BLaER1 treated with 17β-estradiol and CSF1 and Interleukin-3, amounts not matched to agents 10 nM and 100 nM (cell line): Measurements from ENCODE around the gene ZBTB7C.

Source experiments
- H3K27ac ChIP-seq, 11 experiments: shearing (Covaris generic); formaldehyde crosslinking; 2 replicates each; pipeline ENCODE4 v1.8.1; 2022
- H3K27me3 ChIP-seq, 11 experiments: shearing (Covaris generic); formaldehyde crosslinking; 2 replicates each; pipeline ENCODE4 v1.8.1; 2022
- H3K36me3 ChIP-seq, 11 experiments: shearing (Covaris generic); formaldehyde crosslinking; 2 replicates each; pipeline ENCODE4 v1.8.1; 2022
- H3K4me1 ChIP-seq, 10 experiments: shearing (Covaris generic); formaldehyde crosslinking; 2 replicates each; pipeline ENCODE4 v1.8.1; 2022
- H3K4me2 ChIP-seq, 11 experiments: shearing (Covaris generic); formaldehyde crosslinking; 2 replicates each; pipeline ENCODE4 v1.8.1; 2022
- H3K4me3 ChIP-seq, 10 experiments: shearing (Covaris generic); formaldehyde crosslinking; 2 replicates each; pipeline ENCODE4 v1.8.1; 2022
- H3K9ac ChIP-seq, 11 experiments: shearing (Covaris generic); formaldehyde crosslinking; 2 replicates each; pipeline ENCODE4 v1.8.1; 2022
- H3K9me3 ChIP-seq, 11 experiments: shearing (Covaris generic); formaldehyde crosslinking; replicated peaks in 1 of 11; 2 replicates each; pipeline ENCODE4 v1.8.1; 2022
- H4K20me1 ChIP-seq, 11 experiments: shearing (Covaris generic); formaldehyde crosslinking; 2 replicates each; pipeline ENCODE4 v1.8.1; 2022
- Cebpa-rat ChIP-seq, 11 experiments: shearing (Covaris generic); IDR thresholded peaks; 2 replicates each; pipeline ENCODE4 v1.8.1; 2022

The ZBTB7C gene

DNA sequence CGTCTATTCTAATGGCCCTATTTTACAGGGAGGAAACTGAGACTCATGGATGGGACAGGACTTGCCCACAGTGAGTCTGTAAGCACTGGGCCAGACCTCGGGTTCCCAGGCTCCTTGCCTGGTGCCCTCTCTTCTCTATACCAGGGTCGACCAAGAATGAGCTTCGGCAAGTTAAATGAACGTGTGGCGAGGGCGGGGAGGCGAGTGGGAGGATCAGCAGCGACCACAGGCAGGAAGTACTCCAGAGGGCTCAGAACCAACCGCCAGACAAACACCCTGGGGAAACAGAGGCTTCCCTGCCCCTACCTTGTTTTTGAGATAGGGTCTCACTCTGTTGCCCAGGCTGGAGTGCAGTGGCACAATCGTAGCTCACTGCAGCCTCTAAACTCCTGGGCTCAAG is 301.0 kb downstream of the ZBTB7C start:
- Histone ChIP-seq H4K20me1 (no peaks in the 10 kb centered on the region), H3K9me3 (no peaks in the 10 kb centered on the region), H3K4me3 (no peak overlapping the region), H3K4me2 (peak overlapping the region; percentile 6 to 71 (median 55); a peak in 18 of 22 replicates), H3K27ac (no peak overlapping the region), H3K36me3 (no peaks in the 10 kb centered on the region), H3K27me3 (no peaks in the 10 kb centered on the region; a peak in 1 of 22 replicates), H3K9ac (no peak overlapping the region), H3K4me1 (peaks cover 5 to 32% (median 17%) of the 10 kb centered on the region in 10 experiments; a peak in 17 of 20 replicates)
- TF ChIP-seq Cebpa-rat (IDR thresholded peaks at IDR 0.05), result no peak

GRCh38 chr18:48106976-48107781 is 302.0 kb downstream of the ZBTB7C start:
- no peak for TF ChIP-seq Cebpa-rat (IDR thresholded peaks at IDR 0.05)
- no peaks in the 10 kb centered on the region; a peak in 1 of 22 replicates for H3K27me3 ChIP-seq
- H3K9me3 ChIP-seq, result no peaks in the 10 kb centered on the region
- H3K27ac ChIP-seq, result no peak overlapping the region
- H3K4me2 ChIP-seq, result peak overlapping the region in 8 of 11 experiments; percentile 6 to 71 (median 59); a peak in 14 of 22 replicates
- H3K36me3 ChIP-seq, result no peaks in the 10 kb centered on the region
- H3K9ac ChIP-seq, result no peak overlapping the region
- H4K20me1 ChIP-seq, result no peaks in the 10 kb centered on the region
- H3K4me3 ChIP-seq, result no peak overlapping the region
- peaks cover 5 to 32% (median 17%) of the 10 kb centered on the region in 10 experiments; a peak in 17 of 20 replicates for H3K4me1 ChIP-seq

DNA sequence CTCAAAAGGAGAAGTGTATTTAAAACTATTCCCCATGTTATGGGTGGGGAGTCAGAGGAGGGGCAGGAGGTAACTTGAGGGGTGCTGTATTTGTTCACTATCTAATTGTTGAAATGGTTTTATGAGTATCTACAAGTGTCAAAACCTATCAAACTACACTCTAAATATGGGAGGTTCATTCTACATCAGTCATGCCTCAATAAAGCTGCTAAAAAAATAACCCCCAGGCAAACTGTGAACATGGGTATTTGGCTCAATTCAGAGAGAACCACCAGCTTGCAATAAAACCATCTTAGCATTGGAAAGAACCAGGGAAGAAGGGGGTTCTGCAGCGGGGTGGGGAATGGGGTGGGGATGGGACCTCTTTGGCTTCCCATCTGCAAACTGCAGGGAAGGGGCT is 302.7 kb downstream of the ZBTB7C start:
- Histone ChIP-seq H3K27ac (no peak overlapping the region), H4K20me1 (no peaks in the 10 kb centered on the region), H3K36me3 (no peaks in the 10 kb centered on the region), H3K4me3 (no peak overlapping the region), H3K4me1 (peaks cover 5 to 32% (median 17%) of the 10 kb centered on the region in 10 experiments; a peak in 17 of 20 replicates), H3K4me2 (peak overlapping the region in 3 of 11 experiments; percentile 26 to 60 (median 60); a peak in 5 of 22 replicates), H3K9ac (no peak overlapping the region), H3K9me3 (no peaks in the 10 kb centered on the region), H3K27me3 (no peaks in the 10 kb centered on the region; a peak in 1 of 22 replicates)
- TF ChIP-seq Cebpa-rat (IDR thresholded peaks at IDR 0.05), result no peak

DNA sequence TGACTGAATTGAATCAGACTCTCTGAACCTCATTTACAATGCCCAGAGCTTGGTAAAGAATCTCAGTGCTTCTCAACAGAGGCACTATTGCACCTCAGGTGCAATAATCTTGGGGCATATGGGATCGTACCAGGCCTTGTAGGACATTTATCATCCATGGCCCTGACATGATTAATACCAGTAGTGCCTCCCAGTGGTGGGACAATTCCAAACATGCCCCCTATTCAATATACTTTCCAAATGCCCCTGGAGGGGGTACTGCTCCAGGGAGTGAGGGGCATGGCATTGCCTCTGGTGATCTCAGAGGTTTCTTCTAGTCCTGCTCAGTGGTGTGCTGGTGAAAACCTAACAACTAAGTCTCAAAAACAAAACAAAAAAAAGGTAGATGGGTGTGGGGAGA is 303.9 kb downstream of the ZBTB7C start:
- no peaks in the 10 kb centered on the region for H4K20me1 ChIP-seq
- H3K4me2 ChIP-seq, result no peak overlapping the region

GRCh38 chr18:48104705-48105104 is 304.5 kb downstream of the ZBTB7C start:
- Histone ChIP-seq H3K4me2 (no peak overlapping the region), H3K9ac (no peak overlapping the region), H3K27me3 (no peaks in the 10 kb centered on the region; a peak in 1 of 22 replicates), H4K20me1 (no peaks in the 10 kb centered on the region), H3K4me1 (peaks cover 5 to 37% (median 23%) of the 10 kb centered on the region in 10 experiments; a peak in 18 of 20 replicates), H3K36me3 (no peaks in the 10 kb centered on the region), H3K9me3 (no peaks in the 10 kb centered on the region), H3K27ac (no peak overlapping the region), H3K4me3 (no peak overlapping the region)
- no peak for TF ChIP-seq Cebpa-rat (IDR thresholded peaks at IDR 0.05)

More for the DNA sequence above, 303.9 kb downstream of the ZBTB7C start:
- H3K27ac ChIP-seq, result no peak overlapping the region
- no peaks in the 10 kb centered on the region for H3K9me3 ChIP-seq
- H3K36me3 ChIP-seq, result no peaks in the 10 kb centered on the region
- H3K9ac ChIP-seq, result no peak overlapping the region
- peaks cover 5 to 37% (median 23%) of the 10 kb centered on the region in 10 experiments; a peak in 18 of 20 replicates for H3K4me1 ChIP-seq
- no peaks in the 10 kb centered on the region; a peak in 1 of 22 replicates for H3K27me3 ChIP-seq
- TF ChIP-seq Cebpa-rat (IDR thresholded peaks at IDR 0.05), result no peak
- no peak overlapping the region for H3K4me3 ChIP-seq

DNA sequence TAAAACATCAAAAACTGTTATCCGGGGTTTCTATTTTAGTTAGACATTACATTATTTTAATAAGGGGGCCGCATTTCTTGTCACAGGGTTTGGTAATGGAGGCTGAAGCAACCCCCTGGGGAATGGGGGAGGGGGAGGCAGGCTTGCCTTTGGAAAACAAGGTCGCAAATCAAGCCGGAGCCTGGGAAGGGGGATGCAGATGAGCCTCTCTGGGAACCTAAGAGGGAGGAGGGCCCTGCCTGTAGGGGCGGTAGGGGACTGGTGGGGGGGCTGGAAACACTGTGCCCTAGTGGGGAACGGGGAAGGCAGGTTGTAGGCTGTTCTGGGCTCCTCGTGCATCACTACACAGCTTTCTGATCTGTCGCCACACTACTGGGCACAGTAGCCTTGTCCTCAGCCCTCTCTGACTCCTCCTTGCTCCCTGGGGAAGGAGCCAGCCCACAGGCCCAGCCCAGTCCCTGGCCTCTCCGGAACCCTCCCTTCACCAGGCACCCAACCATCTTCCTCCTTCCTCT is 308.5 kb downstream of the ZBTB7C start:
- H3K4me2 ChIP-seq, result peak overlapping the region in 7 of 11 experiments; percentile 1 to 54 (median 14); a peak in 6 of 22 replicates
- no peak overlapping the region for H3K4me3 ChIP-seq
- no peak overlapping the region for H3K27ac ChIP-seq
- no peaks in the 10 kb centered on the region for H3K36me3 ChIP-seq
- H4K20me1 ChIP-seq, result no peaks in the 10 kb centered on the region
- H3K27me3 ChIP-seq, result no peaks in the 10 kb centered on the region
- no peak overlapping the region for H3K9ac ChIP-seq
- H3K9me3 ChIP-seq, result no peaks in the 10 kb centered on the region
- TF ChIP-seq Cebpa-rat (IDR thresholded peaks at IDR 0.05), result no peak
- peaks cover 0 to 10% (median 6%) of the 10 kb centered on the region in 10 experiments; a peak in 10 of 20 replicates for H3K4me1 ChIP-seq

DNA sequence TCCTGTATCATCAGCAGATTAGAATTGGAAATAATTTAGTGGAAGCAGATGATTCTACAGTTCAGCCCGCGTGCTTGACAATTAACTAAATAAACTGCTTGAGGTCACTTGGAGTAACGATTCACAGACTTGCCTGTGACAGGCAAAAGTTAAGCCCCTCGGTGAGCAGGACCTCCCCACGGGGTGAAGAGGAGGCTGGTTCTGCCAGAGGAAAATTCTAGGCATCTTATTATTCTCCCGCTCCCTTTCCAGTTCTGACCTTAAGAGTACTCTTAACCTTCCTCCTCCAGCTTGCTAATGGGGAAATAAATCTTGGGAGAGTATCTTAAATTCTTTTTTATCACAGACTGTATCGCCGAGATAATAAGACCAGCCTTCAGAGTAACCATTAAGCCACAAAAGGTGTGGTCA is 309.0 kb downstream of the ZBTB7C start:
- peaks cover 0 to 10% (median 6%) of the 10 kb centered on the region in 10 experiments; a peak in 10 of 20 replicates for H3K4me1 ChIP-seq
- H3K4me3 ChIP-seq, result no peak overlapping the region
- no peak for TF ChIP-seq Cebpa-rat (IDR thresholded peaks at IDR 0.05)
- H4K20me1 ChIP-seq, result no peaks in the 10 kb centered on the region
- H3K4me2 ChIP-seq, result no peak overlapping the region
- H3K36me3 ChIP-seq, result no peaks in the 10 kb centered on the region
- no peaks in the 10 kb centered on the region for H3K27me3 ChIP-seq
- H3K9me3 ChIP-seq, result no peaks in the 10 kb centered on the region
- H3K27ac ChIP-seq, result no peak overlapping the region
- no peak overlapping the region for H3K9ac ChIP-seq

DNA sequence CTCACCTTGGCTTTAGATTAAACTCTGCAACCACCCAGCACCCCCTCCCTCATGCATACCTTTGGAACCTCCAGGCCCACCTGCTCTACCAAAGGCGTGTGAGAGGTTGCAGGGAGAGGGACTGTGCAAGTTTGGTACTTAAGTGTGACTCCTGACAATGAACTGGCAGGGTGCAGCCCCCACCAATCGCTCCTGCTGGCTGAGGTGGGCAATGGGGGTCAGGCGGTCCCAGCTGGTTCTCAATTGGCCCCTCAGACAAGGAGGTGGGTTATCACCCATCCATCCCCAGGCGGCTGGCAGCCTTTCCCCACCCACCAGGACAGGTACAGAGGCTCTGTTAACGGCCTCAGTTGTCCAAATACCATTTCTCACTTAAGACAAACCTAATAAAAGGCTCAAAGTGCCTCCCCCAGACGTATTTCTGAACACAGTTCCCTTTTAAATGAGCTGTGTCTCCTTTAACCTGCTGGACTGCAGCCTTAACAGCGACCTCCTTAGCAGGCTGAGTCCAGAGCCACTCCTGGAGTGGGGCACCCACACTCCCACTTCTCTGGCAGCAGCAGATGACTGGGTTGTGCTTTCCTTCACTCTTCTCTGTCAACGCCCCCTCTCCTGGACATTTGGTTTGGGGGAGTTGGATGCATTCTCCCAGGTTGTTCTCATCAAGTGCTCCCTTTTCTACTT is 309.6 kb downstream of the ZBTB7C start:
- H3K27me3 ChIP-seq, result no peaks in the 10 kb centered on the region
- H3K27ac ChIP-seq, result no peak overlapping the region
- no peak for TF ChIP-seq Cebpa-rat (IDR thresholded peaks at IDR 0.05)
- no peak overlapping the region for H3K4me3 ChIP-seq
- no peak overlapping the region for H3K4me2 ChIP-seq
- no peaks in the 10 kb centered on the region for H4K20me1 ChIP-seq
- H3K9me3 ChIP-seq, result no peaks in the 10 kb centered on the region
- H3K9ac ChIP-seq, result no peak overlapping the region
- peaks cover 0 to 10% (median 6%) of the 10 kb centered on the region in 10 experiments; a peak in 10 of 20 replicates for H3K4me1 ChIP-seq
- no peaks in the 10 kb centered on the region for H3K36me3 ChIP-seq

GRCh38 chr18:48098538-48098937 is 310.6 kb downstream of the ZBTB7C start:
- H3K4me1 ChIP-seq, result peaks cover 0 to 10% (median 6%) of the 10 kb centered on the region in 10 experiments; a peak in 10 of 20 replicates
- no peak for TF ChIP-seq Cebpa-rat (IDR thresholded peaks at IDR 0.05)
- H3K9me3 ChIP-seq, result no peaks in the 10 kb centered on the region
- H3K27me3 ChIP-seq, result no peaks in the 10 kb centered on the region
- no peak overlapping the region for H3K4me3 ChIP-seq
- no peaks in the 10 kb centered on the region for H3K36me3 ChIP-seq
- H4K20me1 ChIP-seq, result no peaks in the 10 kb centered on the region
- no peak overlapping the region for H3K9ac ChIP-seq
- no peak overlapping the region for H3K27ac ChIP-seq
- H3K4me2 ChIP-seq, result no peak overlapping the region
